Measurements from ENCODE around the gene TTC7B.

The TTC7B gene

DNA sequence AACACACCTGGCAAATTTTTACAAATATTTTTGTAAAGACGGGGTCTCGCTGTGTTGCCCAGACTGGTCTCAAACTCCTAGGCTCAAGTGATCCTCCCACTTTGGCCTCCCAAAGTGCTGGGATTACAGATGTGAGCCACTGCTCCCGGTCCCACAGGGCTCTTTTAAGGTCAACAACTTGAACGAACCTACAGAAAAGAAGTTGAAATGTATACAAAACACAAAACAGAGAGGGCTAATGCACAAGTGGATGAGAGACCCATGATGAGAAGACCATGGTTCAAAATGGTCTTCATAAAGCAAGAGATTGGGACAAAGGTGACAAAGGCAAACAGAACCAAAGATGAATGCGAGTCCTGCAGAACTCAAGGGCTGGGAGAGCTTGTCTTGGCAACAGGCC, 328.0 kb downstream of the TTC7B start:
- no peak for DNase-seq (ENCODE audit: low spot score)

DNA sequence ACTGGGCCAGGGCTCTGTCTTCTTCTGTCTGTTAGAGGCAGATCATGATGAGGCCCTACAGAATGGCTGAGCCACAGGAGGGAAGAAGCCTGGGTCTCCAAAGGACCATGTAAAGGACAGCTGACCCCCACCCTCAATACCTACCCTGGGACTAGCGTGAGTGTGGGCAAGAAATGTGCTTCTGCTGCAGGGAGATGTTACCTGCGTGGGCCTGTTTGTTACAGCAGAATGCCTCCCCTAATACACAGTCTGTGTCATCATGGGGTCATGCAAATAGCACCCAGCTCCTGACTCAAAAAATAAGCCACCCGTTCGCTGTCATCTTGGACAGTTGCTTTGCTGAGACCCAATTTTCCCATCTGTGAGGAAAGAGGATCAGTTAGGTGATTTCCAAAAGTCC, 328.8 kb downstream of the TTC7B start:
- DNase-seq (ENCODE audit: low spot score), result no peak

DNA sequence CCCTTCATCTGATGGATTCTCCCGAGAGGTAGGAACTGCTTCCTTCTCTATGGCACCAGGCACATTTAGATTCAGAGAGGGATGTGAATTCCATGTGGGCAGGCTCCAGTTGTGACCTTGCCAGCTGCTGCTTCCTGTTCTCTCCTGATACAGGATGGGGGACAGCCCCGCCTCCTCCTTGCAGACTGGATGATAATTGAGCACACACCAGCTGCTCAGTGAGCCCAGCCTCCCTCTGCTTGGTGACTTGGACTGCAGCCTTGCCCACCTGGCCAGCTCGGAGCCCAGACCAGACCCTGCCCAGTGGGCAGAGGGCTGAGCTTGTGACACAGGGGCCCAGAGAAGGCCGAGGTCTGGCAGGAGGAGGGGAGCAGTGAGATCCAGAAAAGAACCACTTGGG, 329.2 kb downstream of the TTC7B start:
- no peak for DNase-seq (ENCODE audit: low spot score)

DNA sequence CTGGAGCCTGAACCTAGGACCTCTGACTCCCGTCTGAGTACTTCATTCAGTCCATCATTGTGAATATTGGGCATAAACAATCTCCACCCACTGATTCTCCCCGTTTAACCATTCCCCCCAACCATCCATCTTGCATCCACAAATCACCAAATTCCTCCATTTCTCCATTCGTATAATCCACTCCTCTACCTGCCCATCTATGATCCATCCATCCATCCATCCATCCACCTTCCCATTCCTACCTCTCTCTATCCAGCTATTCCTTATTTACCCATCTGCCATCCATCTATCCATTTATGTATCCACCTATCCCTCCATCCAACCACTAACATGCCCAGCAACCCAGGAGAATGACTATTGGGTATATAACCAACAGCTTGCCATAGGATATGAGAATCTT, 331.9 kb downstream of the TTC7B start:
- DNase-seq (ENCODE audit: low spot score), result no peak

DNA sequence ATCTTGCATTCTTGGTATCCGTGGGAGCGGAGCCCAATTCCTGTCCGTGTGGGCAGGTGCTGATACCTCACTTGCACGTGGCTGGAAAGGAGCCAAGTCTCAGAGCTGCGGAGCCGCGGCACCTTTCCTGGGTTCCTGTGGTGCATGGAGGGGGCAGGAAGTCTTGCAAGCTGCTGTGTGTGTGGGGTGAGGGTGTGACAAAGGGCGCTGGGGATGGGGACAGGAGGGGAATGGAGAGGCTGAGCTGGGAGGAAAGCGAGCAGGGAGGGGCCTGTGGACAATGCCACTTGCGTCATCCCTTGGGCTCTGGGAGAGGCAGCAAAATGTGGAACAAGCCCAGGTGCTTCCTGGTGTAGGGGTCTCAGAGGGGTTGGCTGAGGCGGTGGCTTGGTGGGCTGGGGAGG, 332.7 kb downstream of the TTC7B start:
- no peak for DNase-seq (ENCODE audit: low spot score)

DNA sequence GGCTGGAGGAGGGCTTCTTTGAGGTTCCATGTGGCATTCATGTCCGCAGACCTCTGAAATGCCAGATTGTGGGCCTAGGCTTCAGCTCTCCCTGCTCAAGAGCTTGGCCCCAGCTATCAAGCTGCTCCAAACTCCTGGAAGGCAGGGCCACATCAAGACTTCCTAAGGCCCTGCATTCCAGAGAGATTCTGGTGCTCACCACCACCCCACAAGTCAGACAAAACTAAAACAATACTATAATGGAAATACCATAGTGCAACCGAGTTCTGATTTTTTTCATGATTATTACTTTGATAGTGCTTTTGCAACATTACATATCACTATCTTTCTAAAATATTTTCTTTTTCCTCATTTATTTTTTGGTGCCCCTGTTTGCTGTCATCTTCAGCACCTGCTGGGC, 333.1 kb downstream of the TTC7B start:
- no peak for DNase-seq (ENCODE audit: low spot score)

DNA sequence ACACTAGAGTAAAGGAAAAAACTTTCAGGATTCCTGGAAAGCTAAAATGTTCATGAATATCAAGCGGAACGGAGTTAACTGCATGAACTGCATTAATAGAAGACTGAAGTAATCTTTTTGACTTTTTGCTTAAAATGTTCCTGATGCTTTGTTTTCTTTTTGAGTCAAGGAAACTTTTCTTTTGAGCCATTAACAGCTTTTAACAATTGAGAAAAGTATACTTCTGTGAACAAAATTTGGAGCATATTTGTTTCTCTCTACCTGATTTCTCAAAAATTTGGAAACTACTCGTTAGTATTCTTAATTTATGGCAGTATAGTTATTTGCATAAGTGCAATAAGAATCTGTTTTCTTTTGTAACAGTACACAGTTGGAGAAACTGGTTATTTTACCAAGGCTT, 340.9 kb downstream of the TTC7B start:
- no peak for DNase-seq (ENCODE audit: low spot score)

All from AG08396 (cell line).